ENCODE results near the gene VSTM2L.

The VSTM2L gene

GRCh38 chr20:37933786-37934633, 31.1 kb downstream of the VSTM2L start:
- Mint-ChIP-seq H3K9me3 (no peaks in the 10 kb centered on the region), H3K36me3 (no peaks in the 10 kb centered on the region), H3K27ac (no peak overlapping the region), H3K4me1 (no peaks in the 10 kb centered on the region), H3K4me3 (no peak overlapping the region), H3K27me3 (peaks cover 6% of the 10 kb centered on the region)

DNA sequence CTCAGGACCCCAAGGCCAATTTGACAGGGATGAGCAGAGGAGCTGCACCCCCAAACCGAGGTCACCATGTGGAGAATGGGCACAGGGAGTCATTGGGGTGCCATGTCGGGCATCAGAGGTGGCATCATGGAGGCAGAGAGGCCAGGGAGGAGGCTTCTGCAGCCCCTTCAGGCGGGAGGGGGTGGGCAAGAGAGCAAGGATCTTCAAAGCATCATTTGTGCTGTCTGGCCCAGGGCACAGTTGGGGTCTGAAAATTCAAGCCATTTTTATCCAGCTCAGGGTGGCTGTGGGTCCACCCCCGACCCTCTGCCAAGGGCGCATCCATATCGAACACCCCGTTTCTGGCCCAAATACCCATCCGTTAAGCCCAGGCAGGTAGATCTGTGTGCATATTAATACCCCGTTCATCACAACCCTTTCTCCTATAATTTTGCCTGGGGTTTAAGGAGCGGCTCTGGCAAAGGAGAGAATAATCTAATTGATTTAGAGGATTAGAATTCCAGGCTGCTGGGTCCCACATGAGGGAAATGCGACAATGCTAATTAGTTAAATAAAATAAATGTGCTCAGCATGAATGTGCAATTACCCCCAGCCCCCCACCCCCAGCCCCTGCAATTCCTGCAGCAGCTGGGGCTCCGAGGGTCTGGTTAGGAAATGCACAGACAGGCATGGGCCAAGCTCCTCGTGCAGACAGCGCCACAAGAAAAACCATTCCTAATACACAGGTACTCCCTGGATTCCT, 31.9 kb downstream of the VSTM2L start:
- no peaks in the 10 kb centered on the region for H3K4me1 Mint-ChIP-seq
- no peaks in the 10 kb centered on the region for H3K36me3 Mint-ChIP-seq
- H3K9me3 Mint-ChIP-seq = no peaks in the 10 kb centered on the region
- no peak overlapping the region for H3K4me3 Mint-ChIP-seq
- H3K27me3 Mint-ChIP-seq = peaks cover 5% of the 10 kb centered on the region
- H3K27ac Mint-ChIP-seq = no peak overlapping the region

DNA sequence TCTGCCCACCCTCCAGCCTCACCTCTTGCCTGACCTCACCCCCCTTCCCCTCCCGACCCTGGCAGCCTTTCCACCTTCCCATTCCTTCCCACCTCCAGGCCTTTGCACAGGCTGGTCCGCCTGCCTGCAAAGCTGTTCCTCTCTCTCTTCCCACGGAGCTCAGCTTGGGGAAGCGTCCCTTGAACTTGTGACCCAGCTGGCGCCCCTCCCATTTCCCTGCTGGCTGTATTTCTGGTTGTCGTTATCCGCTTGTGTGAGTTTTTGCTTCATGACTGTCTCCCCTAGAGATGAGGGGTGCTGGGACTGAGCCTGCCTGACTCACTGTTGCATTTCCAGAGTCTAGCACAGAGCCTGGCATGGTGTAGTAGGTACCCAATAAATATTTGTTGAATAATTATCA, 32.5 kb downstream of the VSTM2L start:
- Mint-ChIP-seq H3K27ac (no peak overlapping the region), H3K36me3 (no peaks in the 10 kb centered on the region), H3K4me1 (no peaks in the 10 kb centered on the region), H3K9me3 (no peaks in the 10 kb centered on the region), H3K4me3 (no peak overlapping the region), H3K27me3 (peaks cover 4% of the 10 kb centered on the region)

DNA sequence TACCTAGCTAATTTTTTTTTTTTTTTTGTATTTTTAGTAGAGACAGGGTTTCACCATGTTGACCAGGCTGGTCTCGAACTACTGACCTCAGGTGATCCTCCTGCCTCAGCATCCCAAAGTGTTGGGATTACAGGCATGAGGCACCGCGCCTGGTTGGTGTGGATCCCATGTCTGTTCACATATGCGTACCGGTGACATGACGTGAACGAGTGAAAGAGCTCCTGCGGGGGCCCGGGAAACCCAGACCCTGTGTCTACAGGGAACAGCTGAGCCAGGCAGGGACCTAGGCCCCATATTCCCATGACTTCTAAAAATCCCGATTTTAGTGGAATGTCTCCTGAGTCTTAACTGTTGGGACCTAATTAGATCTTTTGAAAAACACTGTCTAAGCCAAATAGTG, 33.1 kb downstream of the VSTM2L start:
- Mint-ChIP-seq H3K4me3 (no peak overlapping the region), H3K27me3 (peaks cover 3% of the 10 kb centered on the region), H3K36me3 (no peaks in the 10 kb centered on the region), H3K4me1 (no peaks in the 10 kb centered on the region), H3K27ac (no peak overlapping the region), H3K9me3 (no peaks in the 10 kb centered on the region)

GRCh38 chr20:37936451-37936850, 33.5 kb downstream of the VSTM2L start:
- Mint-ChIP-seq H3K36me3 (no peaks in the 10 kb centered on the region), H3K9me3 (no peaks in the 10 kb centered on the region), H3K27me3 (peaks cover 3% of the 10 kb centered on the region), H3K4me1 (no peaks in the 10 kb centered on the region), H3K27ac (no peak overlapping the region), H3K4me3 (no peak overlapping the region)

DNA sequence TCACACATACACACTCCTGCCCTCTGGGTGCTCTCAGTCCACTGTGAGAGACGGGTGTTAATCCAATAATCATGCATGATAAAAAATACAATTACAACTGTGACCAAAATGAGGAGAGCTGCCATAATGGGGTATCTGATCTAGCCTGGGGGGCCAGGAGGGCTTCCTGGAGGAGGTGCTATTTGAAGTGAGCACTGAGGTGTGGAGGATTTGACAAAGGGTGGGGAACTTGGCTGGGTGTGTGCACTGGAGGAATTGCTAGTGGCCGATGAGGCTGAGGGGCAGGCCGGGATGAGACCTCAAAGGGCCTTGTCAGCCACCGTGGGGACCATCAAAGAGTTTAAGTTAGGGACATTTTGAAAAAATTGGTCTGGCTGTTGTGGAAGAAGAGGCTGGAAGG, 34.8 kb downstream of the VSTM2L start:
- Mint-ChIP-seq H3K27ac (no peak overlapping the region), H3K27me3 (peaks cover 2% of the 10 kb centered on the region), H3K9me3 (no peaks in the 10 kb centered on the region)

GRCh38 chr20:37938181-37938750, 35.3 kb downstream of the VSTM2L start:
- H3K4me3 Mint-ChIP-seq = no peak overlapping the region
- H3K9me3 Mint-ChIP-seq = no peaks in the 10 kb centered on the region

More for the DNA sequence above, 34.8 kb downstream of the VSTM2L start:
- no peaks in the 10 kb centered on the region for H3K36me3 Mint-ChIP-seq
- H3K4me3 Mint-ChIP-seq = no peak overlapping the region
- H3K4me1 Mint-ChIP-seq = no peaks in the 10 kb centered on the region

DNA sequence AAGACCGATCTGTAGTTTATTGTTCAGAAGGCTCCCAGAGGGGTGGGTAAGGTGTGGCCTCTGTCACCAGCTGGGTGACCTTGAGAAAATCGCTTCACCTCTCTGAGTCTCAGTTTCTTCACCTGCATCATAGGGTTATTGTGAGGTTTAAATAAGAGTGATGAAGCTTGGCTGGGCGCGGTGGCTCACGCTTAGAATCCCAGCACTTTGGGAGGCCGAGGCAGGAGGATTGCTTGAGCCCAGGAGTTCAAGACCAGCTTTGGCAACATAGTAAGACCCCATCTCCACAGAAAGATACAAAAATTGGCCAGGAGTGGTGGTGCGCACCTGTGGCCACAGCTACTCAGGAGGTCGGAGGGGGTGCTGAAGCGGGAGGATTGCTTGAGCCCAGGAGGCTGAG, 36.0 kb downstream of the VSTM2L start:
- H3K4me3 Mint-ChIP-seq = no peak overlapping the region
- H3K9me3 Mint-ChIP-seq = no peaks in the 10 kb centered on the region
- H3K27me3 Mint-ChIP-seq = peaks cover 2% of the 10 kb centered on the region
- H3K36me3 Mint-ChIP-seq = no peaks in the 10 kb centered on the region
- H3K4me1 Mint-ChIP-seq = no peaks in the 10 kb centered on the region
- H3K27ac Mint-ChIP-seq = no peak overlapping the region

More at GRCh38 chr20:37938181-37938750, 35.3 kb downstream of the VSTM2L start:
- Mint-ChIP-seq H3K36me3 (no peaks in the 10 kb centered on the region), H3K27me3 (peaks cover 2% of the 10 kb centered on the region), H3K27ac (no peak overlapping the region), H3K4me1 (no peaks in the 10 kb centered on the region)

DNA sequence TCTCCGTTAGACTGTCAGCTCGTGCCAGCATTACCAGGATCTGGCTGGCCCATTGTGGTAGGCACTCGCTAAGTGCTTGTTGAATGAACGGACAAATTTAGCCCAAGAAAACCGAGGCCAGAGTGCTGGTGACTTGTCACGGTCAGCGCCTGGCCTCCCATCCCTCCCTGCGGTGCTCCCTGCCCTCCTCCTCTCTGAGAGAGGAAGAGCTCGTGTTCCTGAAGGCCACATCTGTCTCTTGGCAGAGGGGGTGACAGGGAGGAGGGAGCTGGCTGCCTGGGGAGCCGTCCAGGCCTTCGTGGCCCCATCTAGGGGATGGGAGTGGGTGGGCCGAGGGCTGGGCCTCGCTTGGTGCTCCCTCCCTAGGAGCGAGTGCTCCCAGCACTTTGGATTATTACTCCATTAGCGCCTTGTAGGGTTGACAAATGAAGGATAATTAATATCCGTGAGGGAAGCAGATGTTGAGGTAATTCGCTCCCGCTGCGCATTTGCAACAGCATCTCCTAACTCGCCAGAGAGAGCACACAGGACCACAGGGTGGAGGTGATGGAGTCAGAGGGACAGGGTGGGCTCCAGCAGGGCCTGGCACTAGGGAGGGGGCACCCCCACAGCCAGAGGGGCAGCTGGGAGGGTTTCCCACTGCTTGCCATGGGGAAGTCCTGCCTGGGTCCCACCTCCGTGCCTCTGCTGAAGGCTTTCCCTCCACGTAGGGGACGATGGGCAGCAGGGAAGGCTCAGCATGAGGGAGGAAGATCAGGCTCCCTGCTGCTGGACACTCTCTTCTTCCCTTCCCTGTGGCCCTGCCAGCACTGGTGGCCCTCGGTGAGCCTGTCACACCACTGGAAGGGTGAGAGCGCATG, 37.0 kb downstream of the VSTM2L start:
- no peaks in the 10 kb centered on the region for H3K9me3 Mint-ChIP-seq

GRCh38 chr20:37940858-37941257, 37.9 kb downstream of the VSTM2L start:
- no peak overlapping the region for H3K27ac Mint-ChIP-seq
- H3K4me3 Mint-ChIP-seq = no peak overlapping the region
- no peaks in the 10 kb centered on the region for H3K27me3 Mint-ChIP-seq
- no peaks in the 10 kb centered on the region for H3K36me3 Mint-ChIP-seq
- no peaks in the 10 kb centered on the region for H3K9me3 Mint-ChIP-seq
- no peaks in the 10 kb centered on the region for H3K4me1 Mint-ChIP-seq

More for the DNA sequence above, 37.0 kb downstream of the VSTM2L start:
- Mint-ChIP-seq H3K27ac (no peak overlapping the region), H3K4me1 (no peaks in the 10 kb centered on the region), H3K27me3 (no peaks in the 10 kb centered on the region), H3K36me3 (no peaks in the 10 kb centered on the region), H3K4me3 (no peak overlapping the region)

GRCh38 chr20:37941332-37941731, 38.4 kb downstream of the VSTM2L start:
- H3K27ac Mint-ChIP-seq = no peak overlapping the region
- no peaks in the 10 kb centered on the region for H3K36me3 Mint-ChIP-seq
- no peaks in the 10 kb centered on the region for H3K9me3 Mint-ChIP-seq
- H3K27me3 Mint-ChIP-seq = no peaks in the 10 kb centered on the region
- no peaks in the 10 kb centered on the region for H3K4me1 Mint-ChIP-seq
- no peak overlapping the region for H3K4me3 Mint-ChIP-seq

- Mint-ChIP-seq H3K4me3 (no peak overlapping the region), H3K27ac (no peak overlapping the region), H3K9me3 (no peaks in the 10 kb centered on the region), H3K4me1 (no peaks in the 10 kb centered on the region), H3K36me3 (no peaks in the 10 kb centered on the region), H3K27me3 (no peaks in the 10 kb centered on the region)
Observed at GRCh38 chr20:37941992-37942391, 39.1 kb downstream of the VSTM2L start.

GRCh38 chr20:37943033-37943432, 40.1 kb downstream of the VSTM2L start:
- Mint-ChIP-seq H3K27me3 (no peaks in the 10 kb centered on the region), H3K4me1 (no peaks in the 10 kb centered on the region), H3K27ac (no peak overlapping the region), H3K4me3 (no peak overlapping the region), H3K9me3 (peaks cover 5% of the 10 kb centered on the region), H3K36me3 (no peaks in the 10 kb centered on the region)

- peaks cover 6% of the 10 kb centered on the region for H3K9me3 Mint-ChIP-seq
Observed at GRCh38 chr20:37943501-37944455, 40.9 kb downstream of the VSTM2L start.

More at GRCh38 chr20:37943501-37944455, 40.9 kb downstream of the VSTM2L start:
- Mint-ChIP-seq H3K27ac (no peak overlapping the region), H3K4me1 (no peaks in the 10 kb centered on the region), H3K4me3 (no peak overlapping the region), H3K27me3 (no peaks in the 10 kb centered on the region), H3K36me3 (no peaks in the 10 kb centered on the region)

Measured in activated naive CD4-positive, alpha-beta T cell treated with anti-CD3 and anti-CD28 coated beads, Interleukin-2, amount 50 U/mL, for 24 hours (primary cell).